Measurements from ENCODE around the gene PIK3R6.

- TF ChIP-seq CTCF (IDR thresholded peaks at IDR 0.05) (peak in 1 of 3 donors; percentile 62), POLR2A (IDR thresholded peaks at IDR 0.05) (no peak)
These were observed 27.5 kb upstream of the PIK3R6 start for GRCh38 chr17:8894673-8895578.
